NCI-H128 (cell line): ENCODE data around the gene TRMT61A.
A peak's percentile ranks its signal among the peaks of the same experiment; 100 is the strongest.

Experiments
- DNase-seq: peaks from one replicate; lab custom pipeline; 2025; ENCODE audit not compliant: unreplicated experiment; lab: John Stamatoyannopoulos, UW

TRMT61A gene

DNA sequence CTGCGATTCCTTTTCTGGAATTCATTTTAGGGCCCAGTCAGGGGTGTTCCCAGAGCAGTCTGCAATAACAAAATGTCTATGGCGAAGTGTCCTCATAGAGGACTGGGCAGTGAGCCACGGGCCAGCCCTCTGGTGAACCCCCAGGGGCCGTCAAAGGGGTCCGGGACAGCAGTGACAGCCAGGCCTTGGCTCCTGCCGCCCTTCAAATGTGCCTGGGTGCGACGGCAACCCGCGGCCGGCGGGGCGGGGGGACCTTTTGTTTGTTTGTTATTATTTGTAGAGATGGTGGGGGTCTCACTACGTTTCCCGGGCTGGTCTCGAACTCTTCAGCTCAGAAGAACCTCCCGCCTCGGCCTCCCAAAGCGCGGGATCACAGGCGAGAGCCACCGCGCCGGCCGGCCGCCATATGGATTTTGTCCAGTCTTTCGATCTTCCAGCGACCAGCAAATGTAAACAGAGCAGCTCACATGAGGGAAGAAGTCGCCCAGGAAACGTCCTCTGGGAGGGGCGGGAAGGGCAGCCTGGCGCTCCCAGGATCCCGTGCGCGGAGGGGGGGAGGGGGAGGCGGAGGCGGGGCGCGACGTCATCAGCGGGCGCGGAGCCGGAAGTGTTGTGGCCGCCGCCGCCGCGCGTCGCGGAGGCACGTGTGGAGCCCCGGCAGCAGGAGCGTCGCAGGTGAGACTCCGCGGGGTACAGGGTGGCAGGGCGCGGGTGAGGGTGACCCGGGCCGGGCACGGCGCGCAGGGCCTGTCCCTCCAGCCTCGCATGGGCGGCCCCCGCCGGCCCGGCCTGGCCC, at the start of gene TRMT61A:
TRMT61A (plus strand) TSS at position 610 of the 796 bp plus-strand sequence. CDS start 783 bp downstream, outside the sequence.
- peak; percentile 78 for DNase-seq

- DNase-seq = no peak
Observed at GRCh38 chr14:103480595-103480994, 48.4 kb upstream of the TRMT61A start.

DNA sequence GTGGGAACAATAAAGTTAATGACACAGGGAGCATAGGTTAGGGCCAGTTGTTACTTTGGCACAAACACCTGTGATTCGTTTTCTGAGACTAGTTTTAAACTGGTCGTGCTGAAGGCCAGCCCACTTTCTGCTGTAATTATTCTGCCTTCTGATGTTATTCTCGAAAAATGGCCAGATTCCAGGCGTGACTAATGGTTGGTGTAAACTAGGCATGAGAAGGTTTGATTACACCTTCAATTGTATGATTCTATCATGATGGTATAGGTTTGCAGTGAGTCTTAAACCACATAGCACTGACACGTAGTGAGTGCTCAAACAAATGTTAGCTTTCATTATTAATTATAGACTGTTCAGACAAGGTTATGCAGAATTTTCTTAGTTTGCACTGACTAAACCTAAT, 45.4 kb upstream of the TRMT61A start:
- DNase-seq = no peak

GRCh38 chr14:103485504-103485903, 43.5 kb upstream of the TRMT61A start:
- DNase-seq = no peak

- DNase-seq = no peak
Observed at GRCh38 chr14:103488071-103488470, 40.9 kb upstream of the TRMT61A start.

- no peak for DNase-seq
Observed at GRCh38 chr14:103488960-103489359, 40.0 kb upstream of the TRMT61A start.

GRCh38 chr14:103489621-103490020, 39.4 kb upstream of the TRMT61A start:
- DNase-seq = no peak

DNA sequence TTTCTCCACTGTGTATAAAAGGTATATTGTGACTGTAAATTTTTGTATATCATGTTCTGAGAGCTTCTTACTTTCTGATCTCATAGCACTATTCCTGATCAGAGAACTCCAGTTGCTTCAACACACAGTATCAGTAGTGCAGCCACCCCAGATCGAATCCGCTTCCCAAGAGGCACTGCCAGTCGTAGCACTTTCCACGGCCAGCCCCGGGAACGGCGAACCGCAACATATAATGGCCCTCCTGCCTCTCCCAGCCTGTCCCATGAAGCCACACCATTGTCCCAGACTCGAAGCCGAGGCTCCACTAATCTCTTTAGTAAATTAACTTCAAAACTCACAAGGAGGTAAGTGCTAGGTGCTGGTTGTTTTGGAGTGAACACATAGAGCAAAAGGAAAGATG, 37.3 kb upstream of the TRMT61A start:
- no peak for DNase-seq

DNA sequence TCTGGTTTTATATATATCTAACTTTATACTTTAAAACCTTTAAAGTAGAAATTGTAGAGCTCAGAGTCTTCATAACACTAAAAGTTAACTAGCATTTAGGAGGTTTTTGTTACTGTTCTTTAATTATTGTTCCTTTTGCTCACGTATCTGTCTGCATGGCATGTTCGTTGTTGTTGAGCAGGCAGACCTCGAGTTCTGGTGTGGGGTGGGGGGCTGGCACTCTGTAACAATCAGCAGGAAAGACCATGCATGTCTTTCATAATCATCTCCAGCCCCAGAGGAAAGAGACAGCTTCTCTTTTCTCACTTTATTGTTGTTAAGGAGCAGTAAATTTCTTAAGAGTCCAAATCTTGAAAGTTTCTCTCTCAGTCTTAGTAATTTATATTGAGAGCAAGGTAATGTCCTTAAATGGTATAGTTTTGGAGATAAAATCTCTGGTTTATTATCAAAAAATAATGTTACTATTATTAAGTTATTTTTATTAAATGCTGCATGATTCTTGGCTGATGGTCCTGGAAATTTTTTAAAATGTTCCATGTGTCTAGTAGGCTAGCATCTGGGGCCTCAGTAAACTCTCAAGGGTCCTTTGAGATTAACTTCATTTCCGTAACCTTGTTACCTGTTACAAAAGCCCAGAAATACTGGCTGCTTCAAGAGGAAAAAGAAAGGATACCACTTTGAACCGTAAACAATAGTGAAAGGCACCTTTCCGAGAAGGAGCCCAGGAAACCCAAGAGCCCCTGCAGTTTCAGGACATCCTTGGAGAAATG, 36.7 kb upstream of the TRMT61A start:
- DNase-seq = no peak

DNA sequence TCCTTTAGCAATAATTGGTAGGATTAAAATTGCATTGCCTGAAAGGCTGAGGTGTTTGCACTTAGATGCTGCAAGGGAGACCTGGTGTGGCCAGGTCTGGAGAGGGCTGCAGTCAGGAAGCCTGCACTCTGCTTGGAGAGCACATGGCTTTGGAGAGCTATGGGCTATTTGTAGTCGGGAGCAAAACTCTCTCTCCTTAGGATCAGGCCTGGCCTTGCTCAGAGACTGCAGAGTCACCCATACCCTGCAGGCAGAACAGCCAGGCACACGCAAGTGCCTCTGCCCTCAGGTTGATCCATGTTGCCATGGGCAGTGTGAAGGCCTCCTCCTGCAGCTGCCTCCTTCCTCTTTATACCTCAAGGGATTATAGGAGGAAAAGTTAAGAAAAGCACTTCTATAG, 33.1 kb upstream of the TRMT61A start:
- DNase-seq = no peak

GRCh38 chr14:103496776-103497175, 32.2 kb upstream of the TRMT61A start:
- no peak for DNase-seq

DNA sequence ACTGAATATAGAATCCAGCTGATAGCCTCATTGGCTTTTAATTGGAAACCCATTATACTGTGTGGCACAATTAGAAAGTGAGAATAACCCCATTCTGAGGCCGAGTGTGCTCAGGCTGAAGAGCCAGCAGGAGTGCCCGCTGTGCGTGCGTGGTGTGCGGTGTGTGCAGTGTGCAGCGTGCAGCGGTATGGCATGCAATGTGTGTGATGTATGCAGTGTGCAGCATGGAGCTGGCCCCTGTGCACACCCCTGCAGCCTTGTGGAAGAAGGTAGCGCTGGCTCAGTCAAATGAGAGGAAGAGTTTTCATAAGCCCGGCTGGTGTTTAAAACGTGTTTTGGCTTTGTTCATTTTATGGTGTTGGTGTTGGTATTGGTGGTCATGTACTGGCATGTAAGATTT, 29.3 kb upstream of the TRMT61A start:
- DNase-seq = no peak

DNA sequence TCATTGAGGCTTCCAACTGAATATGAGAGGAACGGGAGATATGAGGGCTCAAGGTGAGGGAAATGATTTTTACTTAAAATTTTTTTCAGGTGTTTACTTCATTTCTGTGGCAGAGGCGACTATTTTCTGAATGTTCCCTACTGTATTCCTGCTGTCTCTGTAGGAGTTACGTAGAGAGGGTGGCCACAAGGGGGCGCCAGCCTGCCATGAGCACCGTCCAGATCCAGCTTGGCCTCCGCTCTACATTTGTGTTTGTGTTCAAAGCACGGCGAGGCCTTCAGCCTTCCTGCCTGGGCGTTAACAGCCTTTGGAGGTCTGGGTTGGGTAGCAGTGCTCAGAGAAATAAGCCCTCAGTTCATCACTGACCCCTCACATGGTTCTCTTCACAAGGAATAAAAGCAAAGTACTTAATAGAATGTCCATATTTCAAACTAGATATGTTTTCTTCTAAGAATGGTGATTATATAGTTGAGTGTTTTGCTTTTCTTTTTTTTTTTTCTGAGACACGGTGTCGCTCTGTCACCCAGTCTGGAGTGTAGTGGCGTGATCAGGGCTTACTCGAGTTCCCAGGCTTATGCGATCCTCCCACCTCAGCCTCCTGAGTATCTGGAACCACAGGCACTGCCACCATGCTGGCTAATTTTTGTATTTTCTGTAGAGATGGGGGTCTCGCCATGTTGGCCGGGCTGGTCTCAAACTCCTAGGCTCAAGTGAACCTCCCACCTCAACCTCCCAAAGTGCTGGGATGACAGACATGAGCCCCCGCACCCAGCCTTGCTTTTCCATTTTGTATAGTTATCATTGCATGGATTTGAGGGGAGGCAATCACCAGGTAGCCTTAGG, 28.6 kb upstream of the TRMT61A start:
- DNase-seq = peak; percentile 87

DNA sequence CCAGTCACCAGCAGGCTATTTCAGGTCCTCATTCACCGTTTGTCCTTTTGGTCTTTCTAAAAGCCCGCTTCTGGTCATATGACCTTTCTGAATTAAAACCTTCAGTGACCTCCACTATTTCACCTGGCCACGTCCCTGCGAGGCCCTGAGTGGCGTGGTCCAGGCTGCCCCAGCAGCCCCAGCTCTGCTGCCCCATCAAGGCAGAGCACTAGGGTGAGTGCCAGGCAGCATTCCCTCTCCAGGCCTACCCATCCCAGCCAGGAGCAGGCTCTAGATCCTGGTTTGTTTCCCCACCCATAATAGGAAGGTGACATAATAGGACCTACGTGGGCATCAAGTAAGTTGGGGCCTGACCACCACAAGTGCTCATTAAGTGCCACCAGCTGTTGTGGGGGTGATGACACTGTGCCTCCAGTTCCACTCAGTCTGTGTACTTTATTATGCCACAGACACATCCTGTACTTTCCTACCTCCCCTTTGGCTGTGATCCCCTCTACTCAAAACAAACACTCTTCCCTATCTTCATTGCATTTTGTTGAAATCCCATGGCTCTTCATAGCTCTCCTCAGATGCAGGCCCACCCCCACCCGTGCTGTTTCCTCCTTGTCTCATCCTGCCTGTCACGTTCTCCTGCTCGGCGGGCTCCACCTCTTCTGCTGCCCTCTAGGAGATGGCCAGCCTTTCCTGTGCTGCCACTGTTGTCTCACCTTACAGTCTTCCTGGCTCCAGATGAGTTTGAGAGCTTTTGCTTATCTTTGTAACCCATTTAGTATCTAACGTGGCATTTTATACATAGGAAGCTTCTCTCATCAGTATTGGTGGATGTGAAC, 27.7 kb upstream of the TRMT61A start:
- DNase-seq = no peak

- DNase-seq = no peak
Observed at GRCh38 chr14:103501921-103502669, 26.9 kb upstream of the TRMT61A start.

DNA sequence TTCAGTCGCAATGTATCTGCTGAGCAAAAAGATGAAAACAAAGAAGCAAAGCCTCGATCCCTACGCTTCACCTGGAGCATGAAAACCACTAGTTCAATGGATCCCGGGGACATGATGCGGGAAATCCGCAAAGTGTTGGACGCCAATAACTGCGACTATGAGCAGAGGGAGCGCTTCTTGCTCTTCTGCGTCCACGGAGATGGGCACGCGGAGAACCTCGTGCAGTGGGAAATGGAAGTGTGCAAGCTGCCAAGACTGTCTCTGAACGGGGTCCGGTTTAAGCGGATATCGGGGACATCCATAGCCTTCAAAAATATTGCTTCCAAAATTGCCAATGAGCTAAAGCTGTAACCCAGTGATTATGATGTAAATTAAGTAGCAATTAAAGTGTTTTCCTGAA, 26.1 kb upstream of the TRMT61A start:
- no peak for DNase-seq

DNA sequence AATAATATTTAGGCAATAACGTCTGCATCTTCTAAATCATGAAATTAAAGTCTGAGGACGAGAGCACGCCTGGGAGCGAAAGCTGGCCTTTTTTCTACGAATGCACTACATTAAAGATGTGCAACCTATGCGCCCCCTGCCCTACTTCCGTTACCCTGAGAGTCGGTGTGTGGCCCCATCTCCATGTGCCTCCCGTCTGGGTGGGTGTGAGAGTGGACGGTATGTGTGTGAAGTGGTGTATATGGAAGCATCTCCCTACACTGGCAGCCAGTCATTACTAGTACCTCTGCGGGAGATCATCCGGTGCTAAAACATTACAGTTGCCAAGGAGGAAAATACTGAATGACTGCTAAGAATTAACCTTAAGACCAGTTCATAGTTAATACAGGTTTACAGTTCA, 25.7 kb upstream of the TRMT61A start:
- DNase-seq = no peak

GRCh38 chr14:103504991-103505565, 23.9 kb upstream of the TRMT61A start:
- no peak for DNase-seq

GRCh38 chr14:103507751-103508150, 21.2 kb upstream of the TRMT61A start:
- no peak for DNase-seq
